Neuronal stem cell (in vitro differentiated cells): ENCODE results near the gene RPL10.

Experiments
- DNase-seq: peaks from one replicate; pipeline ENCODE4 v3.0.0-alpha.2; 2013; ENCODE audit warnings: low spot score
- H2AFZ ChIP-seq: one replicate; pipeline ENCODE4 v1.6.1; 2013; ENCODE audit warnings: mild to moderate bottlenecking, low read length, inconsistent platforms
- H2AK5ac ChIP-seq: 2 replicates; pipeline ENCODE4 v1.6.1; 2013; ENCODE audit warnings: low read depth, mild to moderate bottlenecking, inconsistent platforms, low read length, moderate library complexity, mixed read lengths
- H2BK120ac ChIP-seq: 2 replicates; pipeline ENCODE4 v1.6.1; 2013; ENCODE audit warnings: low read depth, mild to moderate bottlenecking, inconsistent platforms, low read length, moderate library complexity, mixed read lengths
- H2BK12ac ChIP-seq: one replicate; pipeline ENCODE4 v1.6.1; 2013; ENCODE audit warnings: low read length, inconsistent platforms
- H2BK15ac ChIP-seq: 2 replicates; pipeline ENCODE4 v1.6.1; 2013; ENCODE audit warnings: mild to moderate bottlenecking, low read length, inconsistent platforms, mixed read lengths
- H2BK5ac ChIP-seq: one replicate; pipeline ENCODE4 v1.6.1; 2013; ENCODE audit warnings: inconsistent platforms, mild to moderate bottlenecking, low read length, moderate library complexity
- H3K14ac ChIP-seq: one replicate; pipeline ENCODE4 v1.6.1; 2013; ENCODE audit warnings: low read length, inconsistent platforms
- H3K18ac ChIP-seq: 2 replicates; pipeline ENCODE4 v1.6.1; 2013; ENCODE audit warnings: low read length, inconsistent platforms
- H3K23ac ChIP-seq: 2 replicates; pipeline ENCODE4 v1.6.1; 2013; ENCODE audit warnings: low read depth, mild to moderate bottlenecking, mixed read lengths, low read length, inconsistent platforms; ENCODE audit not compliant: poor library complexity
- H3K27ac ChIP-seq: replicated peaks from 3 replicates; pipeline ENCODE4 v1.5.1; 2013; ENCODE audit warnings: low read length, inconsistent platforms
- H3K27me3 ChIP-seq, 3 experiments: 2 replicates each; pipeline ENCODE4 v1.6.1; 2013; ENCODE audit warnings: low read length in 3 of 3, mild to moderate bottlenecking in 2 of 3, inconsistent platforms in 1 of 3, low read depth in 1 of 3, mixed read lengths in 1 of 3, moderate library complexity in 1 of 3; ENCODE audit not compliant: control insufficient read depth in 3 of 3, insufficient read depth in 3 of 3
- H3K36me3 ChIP-seq, 2 donors: replicated peaks in 1 of 2; 2 replicates each; pipeline ENCODE4 v1.6.1; 2013; ENCODE audit warnings: low read length in 2 of 2; ENCODE audit not compliant: control insufficient read depth in 2 of 2, insufficient read depth in 2 of 2
- H3K4ac ChIP-seq: 2 replicates; pipeline ENCODE4 v1.6.1; 2013; ENCODE audit warnings: inconsistent platforms, mild to moderate bottlenecking, low read length, moderate library complexity
- H3K4me1 ChIP-seq, 2 donors: 1 replicate in 1 of 2; 2 replicates in 1 of 2; pipeline ENCODE4 v1.6.1; 2013; ENCODE audit warnings: low read length in 2 of 2, low read depth in 1 of 2; ENCODE audit not compliant: control insufficient read depth in 2 of 2, insufficient read depth in 1 of 2
- H3K4me2 ChIP-seq: one replicate; pipeline ENCODE4 v1.6.1; 2013; ENCODE audit warnings: mild to moderate bottlenecking, low read length, inconsistent platforms; ENCODE audit not compliant: insufficient read depth, poor library complexity, severe bottlenecking
- H3K4me3 ChIP-seq, 2 donors: 2 replicates each; pipeline ENCODE4 v1.5.1; 2013; ENCODE audit warnings: low read length in 2 of 2, mild to moderate bottlenecking in 2 of 2, inconsistent platforms in 1 of 2, moderate library complexity in 1 of 2
- H3K79me1 ChIP-seq: one replicate; pipeline ENCODE4 v1.6.1; 2013; ENCODE audit warnings: low read depth, mild to moderate bottlenecking, inconsistent platforms, low read length, moderate library complexity
- H3K9ac ChIP-seq: one replicate; pipeline ENCODE4 v1.6.1; 2013; ENCODE audit warnings: mild to moderate bottlenecking, low read depth, low read length, inconsistent platforms; ENCODE audit not compliant: poor library complexity
- H3K9me3 ChIP-seq, 2 donors: replicated peaks in 1 of 2; 2 replicates each; pipeline versions ENCODE3 to v1.6.1; 2013; ENCODE audit warnings: low read length in 2 of 2, mild to moderate bottlenecking in 2 of 2, inconsistent platforms in 1 of 2, low read depth in 1 of 2, mixed read lengths in 1 of 2, moderate library complexity in 1 of 2; ENCODE audit not compliant: control insufficient read depth in 2 of 2, insufficient read depth in 1 of 2
- H4K8ac ChIP-seq: one replicate; pipeline ENCODE4 v1.6.1; 2013; ENCODE audit warnings: low read depth, mild to moderate bottlenecking, inconsistent platforms, low read length, moderate library complexity
- H4K91ac ChIP-seq: one replicate; pipeline ENCODE4 v1.6.1; 2013; ENCODE audit warnings: low read length, low read depth, mild to moderate bottlenecking, inconsistent platforms; ENCODE audit not compliant: poor library complexity
- WGBS, 2 donors: extraction: QIAGEN DNeasy Blood & Tissue Kit; methylation state at CpG; one replicate each; pipeline ENCODE4 v1.1.7; 2013; ENCODE audit warnings: missing lambda C conversion rate in 2 of 2, mixed read lengths in 1 of 2; ENCODE audit not compliant: insufficient read length in 2 of 2, insufficient replicate concordance in 1 of 2; ENCODE audit errors: extremely low coverage in 2 of 2; 5-methylcytosine and 5-hydroxymethylcytosine counted together

RPL10 gene

DNA sequence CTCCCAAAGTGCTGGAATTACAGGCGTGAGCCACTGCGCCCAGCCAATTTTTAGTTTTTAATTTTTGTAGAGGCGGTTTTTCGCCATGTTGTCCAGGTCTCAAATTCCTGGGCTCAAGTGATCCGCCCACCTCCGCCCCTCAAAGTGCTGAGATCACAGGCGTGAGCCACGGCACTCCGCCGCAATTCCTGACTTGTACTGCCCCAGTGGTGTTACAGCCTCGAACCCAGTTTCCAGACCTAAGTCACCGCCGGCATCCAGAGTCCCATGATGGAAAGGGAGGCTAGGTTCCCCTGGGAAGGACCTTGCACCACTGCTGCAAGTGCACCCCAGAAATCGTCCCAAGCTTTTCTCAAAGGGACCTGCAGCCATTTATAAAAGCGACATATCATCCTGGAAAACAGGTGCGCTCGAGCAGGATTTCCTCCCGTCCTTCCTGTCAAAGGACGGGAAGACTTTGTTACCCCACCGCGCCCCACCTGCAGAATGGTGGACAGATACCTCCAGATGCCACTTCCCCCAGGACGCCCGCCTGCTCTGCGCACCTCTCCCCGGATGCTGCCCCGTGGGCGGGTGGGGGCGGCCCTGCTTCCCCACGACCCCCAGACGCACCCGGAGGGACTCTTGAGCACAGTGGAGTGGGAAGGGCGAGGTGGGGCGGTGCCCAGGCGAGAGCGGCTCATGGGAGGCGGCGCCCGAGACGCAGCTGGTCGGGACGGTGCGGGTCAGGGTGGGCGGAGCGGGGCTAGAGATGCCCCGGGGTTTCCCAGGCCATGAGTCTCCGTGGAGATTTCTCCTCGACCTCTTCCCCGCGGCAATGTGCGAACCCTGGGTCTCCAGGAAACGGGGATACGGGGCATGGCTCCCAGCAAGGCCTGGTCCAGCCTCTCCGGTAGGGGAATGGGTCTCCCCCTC, 947 bp upstream of the RPL10 start:
- WGBS, 2 donors: no CpG with 5 or more reads among the region's 53 CpGs
- Histone ChIP-seq H3K27me3 (no peaks in the 10 kb centered on the region), H3K18ac (peak overlapping the region; percentile 96), H2BK12ac (peak overlapping the region; percentile 22), H3K4me1 (peaks cover 4 to 6% of the 10 kb centered on the region in 2 donors), H3K14ac (no peak overlapping the region), H3K9ac (peak overlapping the region; percentile 86), H3K4me3 (peak overlapping the region; percentile 79 to 85), H3K36me3 (peaks cover 18 to 27% of the 10 kb centered on the region in 2 donors), H2BK120ac (no peak overlapping the region), H4K91ac (no peak overlapping the region), H3K79me1 (peaks cover 2% of the 10 kb centered on the region), H2BK5ac (peak overlapping the region; percentile 97), H3K27ac (peak overlapping the region; percentile 94), H3K23ac (peak overlapping the region; percentile 73), H3K4ac (no peak overlapping the region), H2AFZ (peak overlapping the region; percentile 77), H2BK15ac (no peak overlapping the region), H3K9me3 (no peaks in the 10 kb centered on the region), H2AK5ac (peak overlapping the region; percentile 14), H3K4me2 (peak overlapping the region; percentile 83), H4K8ac (no peak overlapping the region)
- no peak for DNase-seq

DNA sequence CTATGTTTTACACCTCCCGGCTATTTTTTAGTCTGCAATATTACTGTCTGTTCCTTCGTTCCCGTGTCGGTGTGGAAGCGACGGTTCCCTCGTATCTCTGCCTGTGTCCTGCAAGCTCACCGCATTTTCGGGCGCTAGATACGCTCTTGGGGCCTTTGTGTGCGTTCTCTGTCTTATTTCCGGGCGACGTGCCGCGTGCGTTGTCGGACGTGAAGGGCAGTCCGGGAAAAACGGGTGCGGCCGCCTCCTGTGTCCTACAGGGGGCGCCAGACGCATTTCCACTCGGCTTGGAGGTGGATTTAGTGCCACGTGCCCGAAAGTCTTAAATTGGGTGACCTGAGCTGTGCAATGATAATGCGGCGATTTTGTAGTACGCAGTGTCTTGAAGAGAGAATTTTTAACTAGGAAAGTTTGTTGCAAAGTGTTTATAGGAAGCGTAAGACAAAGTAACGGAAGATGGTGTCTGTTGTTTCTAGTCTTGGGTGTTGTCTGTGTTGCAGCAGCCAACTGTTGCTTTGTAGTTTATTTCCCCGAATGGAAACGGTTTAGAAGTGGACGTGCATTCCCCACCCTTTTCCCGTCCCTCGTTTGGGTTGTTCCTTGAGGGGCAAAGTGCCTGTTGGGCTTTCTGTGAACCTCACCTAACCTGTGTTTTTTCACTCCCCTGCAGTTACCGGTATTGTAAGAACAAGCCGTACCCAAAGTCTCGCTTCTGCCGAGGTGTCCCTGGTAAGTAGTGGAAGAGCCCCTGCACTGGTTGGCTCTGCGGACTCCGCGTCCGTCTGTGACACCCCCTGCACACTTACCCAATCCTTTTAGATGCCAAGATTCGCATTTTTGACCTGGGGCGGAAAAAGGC, 720 bp downstream of the RPL10 start:
- Histone ChIP-seq H3K27ac (peak overlapping the region; percentile 79), H3K23ac (no peak overlapping the region), H3K36me3 (peaks cover 18 to 27% of the 10 kb centered on the region in 2 donors), H2AK5ac (no peak overlapping the region), H3K4me3 (peak overlapping the region; percentile 85 to 96), H4K91ac (no peak overlapping the region), H2AFZ (no peak overlapping the region), H2BK15ac (no peak overlapping the region), H3K4ac (no peak overlapping the region), H3K27me3 (no peaks in the 10 kb centered on the region), H2BK120ac (no peak overlapping the region), H3K79me1 (peaks cover 2% of the 10 kb centered on the region), H2BK5ac (no peak overlapping the region), H3K4me2 (peak overlapping the region; percentile 58), H3K18ac (peak overlapping the region; percentile 69), H3K9ac (peak overlapping the region; percentile 96), H2BK12ac (no peak overlapping the region), H3K14ac (no peak overlapping the region), H4K8ac (no peak overlapping the region), H3K9me3 (no peaks in the 10 kb centered on the region), H3K4me1 (peaks cover 4 to 6% of the 10 kb centered on the region in 2 donors)
- DNase-seq: no peak
- WGBS, 2 donors: no CpG with 5 or more reads among the region's 49 CpGs

GRCh38 chrX:154399527-154400368, 1.6 kb downstream of the RPL10 start:
- Histone ChIP-seq H2BK120ac (no peak overlapping the region), H2BK12ac (no peak overlapping the region), H4K91ac (no peak overlapping the region), H3K18ac (no peak overlapping the region), H3K27ac (no peak overlapping the region), H3K27me3 (no peaks in the 10 kb centered on the region), H3K79me1 (peaks cover 2% of the 10 kb centered on the region), H3K23ac (no peak overlapping the region), H2AFZ (no peak overlapping the region), H3K9ac (no peak overlapping the region), H3K4me1 (peaks cover 4 to 6% of the 10 kb centered on the region in 2 donors), H2AK5ac (no peak overlapping the region), H2BK5ac (no peak overlapping the region), H3K4ac (no peak overlapping the region), H3K4me2 (peak overlapping the region; percentile 14), H3K14ac (no peak overlapping the region), H3K36me3 (peaks cover 18 to 27% of the 10 kb centered on the region in 2 donors), H4K8ac (no peak overlapping the region), H3K9me3 (no peaks in the 10 kb centered on the region), H3K4me3 (peak overlapping the region; percentile 85 to 96), H2BK15ac (no peak overlapping the region)
- WGBS, 2 donors: no CpG with 5 or more reads among the region's 14 CpGs
- DNase-seq: no peak
